Peyer's patch (tissue), 4 donors: ENCODE results near the gene PRR23E.

Source experiments
- POLR2A ChIP-seq, 2 donors: fragments of 450-650 bp; IDR thresholded peaks; one replicate each; pipeline ENCODE4 v1.5.1; 2017; ENCODE audit warnings: antibody characterized with exemption in 2 of 2, mild to moderate bottlenecking in 2 of 2, moderate library complexity in 2 of 2
- TF ChIP-seq, protein P1 (sequence below), 6 experiments: fragments of 450-650 bp in 4 of 6; fragments of 200-600 bp in 2 of 6; sonication (generic) in 1 of 6; IDR thresholded peaks; one replicate each; pipeline ENCODE4 v1.5.1; 2017 to 2019; ENCODE audit warnings: antibody characterized with exemption in 6 of 6, mild to moderate bottlenecking in 3 of 6, moderate library complexity in 1 of 6

DNA sequence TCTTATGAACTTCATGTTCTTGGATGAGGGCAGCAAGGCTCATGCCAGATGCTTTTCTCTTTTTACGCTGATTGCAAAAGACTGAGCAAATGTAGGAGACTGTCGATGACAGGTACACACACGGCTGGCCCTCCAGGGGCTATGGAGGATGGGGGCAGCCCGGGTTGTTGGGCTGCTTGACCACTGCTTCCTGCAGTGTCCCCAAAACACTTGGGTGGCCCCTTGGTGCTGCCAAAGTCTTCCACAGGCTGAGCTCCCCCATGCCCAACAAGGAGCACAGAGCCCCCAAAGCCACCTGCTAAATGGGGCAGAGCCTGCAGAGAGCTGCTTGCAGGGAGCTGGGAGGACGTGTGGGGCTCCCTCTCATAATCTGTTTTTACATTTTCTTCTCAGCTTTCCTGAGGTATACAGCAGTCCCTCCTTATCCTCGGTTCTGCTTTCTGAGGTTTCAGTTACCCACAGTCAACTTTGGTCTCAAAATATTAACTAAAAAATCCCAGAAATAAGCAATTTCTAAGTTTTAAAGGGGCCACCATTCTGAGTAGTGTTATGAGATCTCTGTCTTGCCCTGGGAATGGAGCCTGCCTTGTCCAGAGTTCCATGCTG is 7.3 kb downstream of the PRR23E start:
- TF ChIP-seq, protein P1, sequence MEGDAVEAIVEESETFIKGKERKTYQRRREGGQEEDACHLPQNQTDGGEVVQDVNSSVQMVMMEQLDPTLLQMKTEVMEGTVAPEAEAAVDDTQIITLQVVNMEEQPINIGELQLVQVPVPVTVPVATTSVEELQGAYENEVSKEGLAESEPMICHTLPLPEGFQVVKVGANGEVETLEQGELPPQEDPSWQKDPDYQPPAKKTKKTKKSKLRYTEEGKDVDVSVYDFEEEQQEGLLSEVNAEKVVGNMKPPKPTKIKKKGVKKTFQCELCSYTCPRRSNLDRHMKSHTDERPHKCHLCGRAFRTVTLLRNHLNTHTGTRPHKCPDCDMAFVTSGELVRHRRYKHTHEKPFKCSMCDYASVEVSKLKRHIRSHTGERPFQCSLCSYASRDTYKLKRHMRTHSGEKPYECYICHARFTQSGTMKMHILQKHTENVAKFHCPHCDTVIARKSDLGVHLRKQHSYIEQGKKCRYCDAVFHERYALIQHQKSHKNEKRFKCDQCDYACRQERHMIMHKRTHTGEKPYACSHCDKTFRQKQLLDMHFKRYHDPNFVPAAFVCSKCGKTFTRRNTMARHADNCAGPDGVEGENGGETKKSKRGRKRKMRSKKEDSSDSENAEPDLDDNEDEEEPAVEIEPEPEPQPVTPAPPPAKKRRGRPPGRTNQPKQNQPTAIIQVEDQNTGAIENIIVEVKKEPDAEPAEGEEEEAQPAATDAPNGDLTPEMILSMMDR (IDR thresholded peaks at IDR 0.05), result no peak
- TF ChIP-seq POLR2A (IDR thresholded peaks at IDR 0.05), result no peak
